Glutamatergic neuron (in vitro differentiated cells): ENCODE results near the gene LAMA3. TPM values are rescaled to one million over a fixed set of nuclear protein-coding genes. Genes with fewer than 3 reads are reported as not detected.

Experiments used
- DNase-seq: peaks from one replicate; pipeline ENCODE4 v3.0.0; 2022
- H3K27ac Mint-ChIP-seq: one replicate; pipeline ENCODE4 v1.8.0; 2020; ENCODE audit warnings: mild to moderate bottlenecking, mixed read lengths, inconsistent platforms; ENCODE audit not compliant: unreplicated experiment
- H3K27me3 Mint-ChIP-seq: one replicate; pipeline ENCODE4 v1.8.0; 2020; ENCODE audit warnings: mild to moderate bottlenecking, moderate library complexity, mixed read lengths, inconsistent platforms; ENCODE audit not compliant: unreplicated experiment
- H3K36me3 Mint-ChIP-seq: one replicate; pipeline ENCODE4 v1.8.0; 2020; ENCODE audit warnings: mild to moderate bottlenecking, mixed read lengths, inconsistent platforms; ENCODE audit not compliant: unreplicated experiment
- H3K4me1 Mint-ChIP-seq: one replicate; pipeline ENCODE4 v1.8.0; 2020; ENCODE audit warnings: mild to moderate bottlenecking, low read depth, mixed read lengths, inconsistent platforms; ENCODE audit not compliant: unreplicated experiment
- H3K4me3 Mint-ChIP-seq: one replicate; pipeline ENCODE4 v1.8.0; 2020; ENCODE audit warnings: mild to moderate bottlenecking, mixed read lengths, inconsistent platforms; ENCODE audit not compliant: unreplicated experiment
- H3K9me3 Mint-ChIP-seq: one replicate; pipeline ENCODE4 v1.8.0; 2020; ENCODE audit warnings: mild to moderate bottlenecking, moderate library complexity, mixed read lengths, inconsistent platforms; ENCODE audit not compliant: unreplicated experiment
- CTCF ChIP-seq: fragments of 200-600 bp; sonication (generic); IDR thresholded peaks from one replicate; pipeline ENCODE4 v1.5.0; 2021; ENCODE audit not compliant: partially characterized antibody, unreplicated experiment
- total RNA-seq: library from RNA; stranded (reverse); fragmentation: NEBNext Ultra II Directional; extraction: Animal tissue kit (Norgen Biotek cat#: 25700); gene quantifications from one replicate; pipeline ENCODE4 v1.2.1, GENCODE V29; 2021; ENCODE audit not compliant: unreplicated experiment

The LAMA3 gene
- total RNA-seq, 1 donor from 2014 or later, result 2.1 TPM

- Mint-ChIP-seq H3K9me3 (no peaks in the 10 kb centered on the region), H3K4me3 (no peak overlapping the region), H3K27ac (no peak overlapping the region), H3K27me3 (no peaks in the 10 kb centered on the region), H3K36me3 (no peaks in the 10 kb centered on the region), H3K4me1 (no peaks in the 10 kb centered on the region)
- TF ChIP-seq CTCF, result no peak
- DNase-seq, result no peak
These were observed 205.5 kb downstream of the LAMA3 start for GRCh38 chr18:23894661-23895175.

GRCh38 chr18:23897291-23897690 is 208.0 kb downstream of the LAMA3 start:
- no peak overlapping the region for H3K4me3 Mint-ChIP-seq
- no peak overlapping the region for H3K27ac Mint-ChIP-seq
- no peaks in the 10 kb centered on the region for H3K27me3 Mint-ChIP-seq
- H3K9me3 Mint-ChIP-seq, result no peaks in the 10 kb centered on the region
- no peaks in the 10 kb centered on the region for H3K36me3 Mint-ChIP-seq
- no peak for TF ChIP-seq CTCF
- H3K4me1 Mint-ChIP-seq, result no peaks in the 10 kb centered on the region
- DNase-seq, result no peak

GRCh38 chr18:23897733-23898132 is 208.5 kb downstream of the LAMA3 start:
- no peak for TF ChIP-seq CTCF
- no peak overlapping the region for H3K27ac Mint-ChIP-seq
- H3K36me3 Mint-ChIP-seq, result no peaks in the 10 kb centered on the region
- no peak for DNase-seq
- no peaks in the 10 kb centered on the region for H3K27me3 Mint-ChIP-seq
- H3K4me1 Mint-ChIP-seq, result no peaks in the 10 kb centered on the region
- H3K9me3 Mint-ChIP-seq, result no peaks in the 10 kb centered on the region
- H3K4me3 Mint-ChIP-seq, result no peak overlapping the region

- H3K9me3 Mint-ChIP-seq, result no peaks in the 10 kb centered on the region
- no peak overlapping the region for H3K27ac Mint-ChIP-seq
- TF ChIP-seq CTCF, result no peak
- no peaks in the 10 kb centered on the region for H3K27me3 Mint-ChIP-seq
- no peak for DNase-seq
- H3K36me3 Mint-ChIP-seq, result no peaks in the 10 kb centered on the region
- H3K4me3 Mint-ChIP-seq, result no peak overlapping the region
- H3K4me1 Mint-ChIP-seq, result no peaks in the 10 kb centered on the region
These were observed 211.7 kb downstream of the LAMA3 start for GRCh38 chr18:23900994-23901393.

- H3K36me3 Mint-ChIP-seq, result no peaks in the 10 kb centered on the region
- no peak for TF ChIP-seq CTCF
- no peak overlapping the region for H3K4me3 Mint-ChIP-seq
- no peak overlapping the region for H3K27ac Mint-ChIP-seq
- no peak for DNase-seq
- no peaks in the 10 kb centered on the region for H3K9me3 Mint-ChIP-seq
- H3K27me3 Mint-ChIP-seq, result no peaks in the 10 kb centered on the region
- H3K4me1 Mint-ChIP-seq, result no peaks in the 10 kb centered on the region
These were observed 213.1 kb downstream of the LAMA3 start for GRCh38 chr18:23902396-23902795.
